HL-60 (cell line): Measurements from ENCODE around the gene TRMT61B.

Source experiments
- DNase-seq, 2 experiments: peaks; one replicate each; pipeline ENCODE4 v3.0.0-alpha.2; 2010 to 2020; ENCODE audit warnings: low read depth in 1 of 2, low spot score in 1 of 2
- H3K27ac ChIP-seq: fragments of 250-450 bp; sonication (Bioruptor Pico); replicated peaks from 2 replicates; pipeline ENCODE4 v1.5.1; 2020; ENCODE audit warnings: mild to moderate bottlenecking, moderate library complexity
- H3K27me3 ChIP-seq: fragments of 250-450 bp; sonication (Bioruptor Pico); 2 replicates; pipeline ENCODE4 v1.5.1; 2021; ENCODE audit warnings: mild to moderate bottlenecking, moderate library complexity; ENCODE audit not compliant: insufficient read depth, poor library complexity, severe bottlenecking
- H3K4me3 ChIP-seq: replicated peaks from 2 replicates; pipeline ENCODE4 v1.5.1; 2011; ENCODE audit warnings: mild to moderate bottlenecking, control low read depth, low read length; ENCODE audit not compliant: insufficient read depth
- CTCF ChIP-seq: IDR thresholded peaks from one replicate; pipeline ENCODE4 v1.5.1; 2011; ENCODE audit warnings: low read length, control low read depth, inconsistent platforms; ENCODE audit not compliant: insufficient read depth
- GABPA ChIP-seq: IDR thresholded peaks from 2 replicates; pipeline ENCODE4 v1.6.1; 2012; ENCODE audit warnings: low read depth
- POLR2AphosphoS5 ChIP-seq: IDR thresholded peaks from 2 replicates; pipeline ENCODE4 v1.6.1; 2012; ENCODE audit warnings: low read depth
- SPI1 ChIP-seq: IDR thresholded peaks from 2 replicates; pipeline ENCODE4 v1.6.1; 2012; ENCODE audit warnings: low read depth, mild to moderate bottlenecking, borderline replicate concordance
- TF ChIP-seq, protein P1 (sequence below): IDR thresholded peaks from 2 replicates; pipeline ENCODE4 v1.6.1; 2012; ENCODE audit warnings: low read depth; ENCODE audit not compliant: insufficient replicate concordance

The TRMT61B gene

GRCh38 chr2:28904295-28904694 lies 34.2 kb upstream of the TRMT61B start:
- DNase-seq, result no peak
- TF ChIP-seq, protein P1, sequence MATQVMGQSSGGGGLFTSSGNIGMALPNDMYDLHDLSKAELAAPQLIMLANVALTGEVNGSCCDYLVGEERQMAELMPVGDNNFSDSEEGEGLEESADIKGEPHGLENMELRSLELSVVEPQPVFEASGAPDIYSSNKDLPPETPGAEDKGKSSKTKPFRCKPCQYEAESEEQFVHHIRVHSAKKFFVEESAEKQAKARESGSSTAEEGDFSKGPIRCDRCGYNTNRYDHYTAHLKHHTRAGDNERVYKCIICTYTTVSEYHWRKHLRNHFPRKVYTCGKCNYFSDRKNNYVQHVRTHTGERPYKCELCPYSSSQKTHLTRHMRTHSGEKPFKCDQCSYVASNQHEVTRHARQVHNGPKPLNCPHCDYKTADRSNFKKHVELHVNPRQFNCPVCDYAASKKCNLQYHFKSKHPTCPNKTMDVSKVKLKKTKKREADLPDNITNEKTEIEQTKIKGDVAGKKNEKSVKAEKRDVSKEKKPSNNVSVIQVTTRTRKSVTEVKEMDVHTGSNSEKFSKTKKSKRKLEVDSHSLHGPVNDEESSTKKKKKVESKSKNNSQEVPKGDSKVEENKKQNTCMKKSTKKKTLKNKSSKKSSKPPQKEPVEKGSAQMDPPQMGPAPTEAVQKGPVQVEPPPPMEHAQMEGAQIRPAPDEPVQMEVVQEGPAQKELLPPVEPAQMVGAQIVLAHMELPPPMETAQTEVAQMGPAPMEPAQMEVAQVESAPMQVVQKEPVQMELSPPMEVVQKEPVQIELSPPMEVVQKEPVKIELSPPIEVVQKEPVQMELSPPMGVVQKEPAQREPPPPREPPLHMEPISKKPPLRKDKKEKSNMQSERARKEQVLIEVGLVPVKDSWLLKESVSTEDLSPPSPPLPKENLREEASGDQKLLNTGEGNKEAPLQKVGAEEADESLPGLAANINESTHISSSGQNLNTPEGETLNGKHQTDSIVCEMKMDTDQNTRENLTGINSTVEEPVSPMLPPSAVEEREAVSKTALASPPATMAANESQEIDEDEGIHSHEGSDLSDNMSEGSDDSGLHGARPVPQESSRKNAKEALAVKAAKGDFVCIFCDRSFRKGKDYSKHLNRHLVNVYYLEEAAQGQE, result no peak
- TF ChIP-seq SPI1 (no peak), CTCF (no peak), GABPA (no peak), POLR2AphosphoS5 (no peak)
- H3K4me3 ChIP-seq, result no peak overlapping the region
- no peaks in the 10 kb centered on the region for H3K27me3 ChIP-seq
- H3K27ac ChIP-seq, result no peak overlapping the region

GRCh38 chr2:28902584-28902983 lies 32.5 kb upstream of the TRMT61B start:
- H3K4me3 ChIP-seq, result no peak overlapping the region
- no peak overlapping the region for H3K27ac ChIP-seq
- no peak for TF ChIP-seq SPI1
- peak; percentile 15; the same call in 1 of the 2 replicates for TF ChIP-seq POLR2AphosphoS5
- TF ChIP-seq CTCF, result no peak
- TF ChIP-seq, protein P1, result no peak
- TF ChIP-seq GABPA, result no peak
- H3K27me3 ChIP-seq, result no peaks in the 10 kb centered on the region
- DNase-seq, result no peak

- Histone ChIP-seq H3K27me3 (no peaks in the 10 kb centered on the region), H3K27ac (no peak overlapping the region), H3K4me3 (no peak overlapping the region)
- TF ChIP-seq POLR2AphosphoS5 (no peak), GABPA (no peak), SPI1 (no peak), CTCF (no peak)
- no peak for DNase-seq
Measured at GRCh38 chr2:28901841-28902240, 31.7 kb upstream of the TRMT61B start.

- no peaks in the 10 kb centered on the region for H3K27me3 ChIP-seq
- H3K4me3 ChIP-seq, result no peak overlapping the region
- no peak overlapping the region for H3K27ac ChIP-seq
- no peak for TF ChIP-seq GABPA
- TF ChIP-seq, protein P1, result no peak
- TF ChIP-seq CTCF, result no peak
- no peak for TF ChIP-seq POLR2AphosphoS5
- no peak for TF ChIP-seq SPI1
- DNase-seq, result no peak
Measured at GRCh38 chr2:28901202-28901601, 31.1 kb upstream of the TRMT61B start.
